ENCODE results near the gene N4BP2L2.

Gene N4BP2L2

DNA sequence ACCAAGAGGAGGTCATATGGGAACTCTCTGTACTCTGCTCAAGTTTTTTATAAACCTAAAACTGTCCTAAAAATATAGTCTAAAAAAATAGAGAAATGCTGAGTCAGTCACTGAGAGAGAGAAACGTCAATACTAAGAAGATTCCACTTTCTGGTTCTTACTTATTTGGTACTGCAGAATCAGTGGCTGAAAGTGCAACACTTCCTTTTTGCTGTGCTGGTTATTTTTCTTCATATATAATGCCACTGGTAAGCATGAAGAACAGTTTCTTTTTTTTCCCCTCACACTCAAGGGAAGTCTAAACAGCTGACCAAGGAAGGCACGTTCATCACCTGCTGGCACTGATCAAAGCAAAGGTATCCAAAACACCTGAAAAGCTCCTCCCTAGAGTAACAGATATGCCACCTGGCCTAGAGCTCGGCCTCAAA is 66.4 kb downstream of the N4BP2L2 start:
- TF ChIP-seq CTCF (IDR thresholded peaks at IDR 0.05; ENCODE audit: low read length, missing control alignments), result no peak
- peak; percentile 19 for DNase-seq (ENCODE audit: low read depth)

DNA sequence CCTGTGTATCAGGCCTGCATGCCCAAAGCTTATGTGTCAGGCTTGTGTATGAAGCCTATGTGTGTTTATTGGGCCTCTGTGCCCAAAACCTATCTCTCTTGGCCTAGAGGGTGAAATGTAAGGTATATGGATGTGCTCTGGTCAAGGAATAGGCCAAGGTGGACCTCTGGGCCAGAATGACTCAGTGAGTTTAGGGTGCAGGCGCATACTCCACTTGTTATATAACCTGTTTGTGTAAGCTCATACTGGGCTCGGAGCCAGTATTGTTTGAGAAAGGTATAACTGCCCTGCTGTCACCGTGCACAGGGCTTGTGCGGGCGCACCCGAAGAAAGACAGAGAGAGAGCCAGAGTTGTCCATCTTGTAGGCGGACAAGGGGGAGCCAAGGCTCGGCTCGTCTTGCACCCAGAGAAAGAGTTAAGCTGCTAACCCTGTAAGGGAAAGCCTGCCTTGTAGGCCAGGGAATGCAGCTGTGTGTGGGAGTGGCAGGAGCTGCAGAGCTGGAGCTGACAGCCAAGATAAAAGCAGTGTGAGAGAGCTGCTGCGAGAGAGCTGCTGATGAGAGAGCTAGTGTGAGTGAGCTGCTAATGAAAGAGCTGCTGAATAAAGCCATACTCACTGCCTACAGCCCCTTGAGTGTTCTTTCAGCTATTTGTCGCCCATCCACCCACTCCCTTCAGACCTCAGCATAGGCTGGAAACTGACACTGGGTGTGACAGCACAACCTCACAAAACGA is 67.2 kb downstream of the N4BP2L2 start:
- no peak for TF ChIP-seq CTCF (IDR thresholded peaks at IDR 0.05; ENCODE audit: low read length, missing control alignments)
- no peak overlapping the region for H3K4me3 ChIP-seq (replicated peaks; ENCODE audit: low read depth, low read length)
- peak; percentile 88 for DNase-seq (ENCODE audit: low read depth)

More for the DNA sequence above, 66.4 kb downstream of the N4BP2L2 start:
- H3K4me3 ChIP-seq (replicated peaks; ENCODE audit: low read depth, low read length), result no peak overlapping the region

DNA sequence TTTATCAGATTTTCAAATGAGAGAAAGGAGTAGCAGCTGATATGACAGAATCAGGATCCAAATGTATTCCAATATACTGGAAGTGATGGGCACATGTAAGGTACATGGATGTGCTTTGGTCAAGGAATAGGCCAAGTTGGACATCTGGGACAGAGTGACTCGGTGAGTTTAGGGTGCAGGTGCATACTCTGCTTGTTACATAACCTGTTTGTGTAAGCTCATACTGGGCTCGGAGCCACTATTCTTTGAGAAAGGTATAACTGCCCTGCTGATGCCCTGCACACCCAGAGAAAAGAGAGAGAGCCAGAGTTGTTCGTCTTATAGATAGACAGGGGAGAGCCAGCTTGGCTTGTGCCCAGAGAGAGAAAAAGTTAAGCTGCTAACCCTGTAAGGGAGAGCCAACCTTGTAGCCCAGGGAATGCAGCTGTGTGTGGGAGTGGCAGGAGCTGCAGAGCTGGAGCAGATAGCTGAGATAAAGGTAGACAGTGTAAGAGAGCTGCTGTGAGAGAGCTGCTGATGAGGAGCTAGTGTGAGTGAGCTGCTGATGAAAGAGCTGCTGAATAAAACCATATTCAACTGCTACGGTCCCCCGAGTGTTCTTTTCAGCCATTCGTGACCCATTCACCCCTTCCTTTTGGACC is 70.0 kb downstream of the N4BP2L2 start:
- DNase-seq (ENCODE audit: low read depth), result peak; percentile 57
- TF ChIP-seq CTCF (IDR thresholded peaks at IDR 0.05; ENCODE audit: low read length, missing control alignments), result no peak
- H3K4me3 ChIP-seq (replicated peaks; ENCODE audit: low read depth, low read length), result no peak overlapping the region

GRCh38 chr13:32456591-32456990 is 82.0 kb downstream of the N4BP2L2 start:
- no peak for DNase-seq (ENCODE audit: low read depth)
- no peak overlapping the region for H3K4me3 ChIP-seq (replicated peaks; ENCODE audit: low read depth, low read length)
- TF ChIP-seq CTCF (IDR thresholded peaks at IDR 0.05; ENCODE audit: low read length, missing control alignments), result no peak

- H3K4me3 ChIP-seq (replicated peaks; ENCODE audit: low read depth, low read length), result no peak overlapping the region
- no peak for DNase-seq (ENCODE audit: low read depth)
- TF ChIP-seq CTCF (IDR thresholded peaks at IDR 0.05; ENCODE audit: low read length, missing control alignments), result no peak
These were observed 83.0 kb downstream of the N4BP2L2 start for GRCh38 chr13:32455594-32455903.

GRCh38 chr13:32454886-32455593 is 83.6 kb downstream of the N4BP2L2 start:
- no peak overlapping the region for H3K4me3 ChIP-seq (replicated peaks; ENCODE audit: low read depth, low read length)
- DNase-seq (ENCODE audit: low read depth), result no peak
- no peak for TF ChIP-seq CTCF (IDR thresholded peaks at IDR 0.05; ENCODE audit: low read length, missing control alignments)
